GM12878 (cell line): ENCODE results near the gene LPIN3. TPM values are rescaled to one million over a fixed set of nuclear protein-coding genes. Genes with fewer than 3 reads are reported as not detected.

ENCODE experiments used
- CUX1 ChIP-seq: IDR thresholded peaks from 2 replicates; pipeline ENCODE4 v1.6.1; 2012; ENCODE audit warnings: improper control_type of control experiment, low read depth, low read length; ENCODE audit not compliant: insufficient replicate concordance
- HDAC2 ChIP-seq: fragments of 200-600 bp; sonication (generic); IDR thresholded peaks from 2 replicates; pipeline ENCODE4 v1.6.1; 2017
- IRF3 ChIP-seq: fragments of 450-650 bp; IDR thresholded peaks from 2 replicates; pipeline ENCODE4 v1.6.1; 2014; ENCODE audit warnings: mild to moderate bottlenecking
- POLR2AphosphoS2 ChIP-seq: IDR thresholded peaks from 2 replicates; pipeline ENCODE4 v1.6.1; 2011; ENCODE audit warnings: low read depth, mild to moderate bottlenecking, low read length, improper control_type of control experiment, moderate library complexity
- PRDM15 ChIP-seq: fragments of 450-650 bp; formaldehyde crosslinking; IDR thresholded peaks from 2 replicates; pipeline ENCODE4 v1.4.0; 2020; ENCODE audit warnings: mild to moderate bottlenecking, moderate library complexity
- polyA plus RNA-seq, 11 experiments: library from polyadenylated mRNA; depleted of rRNA in 4 of 11; unstranded in 6 of 11; stranded (reverse) in 5 of 11; fragments of >200 nt; fragmentation: Nextera tagmentation in 4 of 11; fragmentation: Illumina TruSeq in 1 of 11; extraction: Ambion mirVana in 4 of 11; extraction: Trizol in 1 of 11; gene quantifications; 1 replicate in 1 of 11; 2 replicates in 10 of 11; pipeline versions ENCODE4 v1.2.1 to v1.2.3, GENCODE V29; 2011 to 2016; ENCODE audit warnings: inconsistent platforms in 2 of 11, missing spikeins in 2 of 11, low read depth in 1 of 11
- total RNA-seq, 4 experiments: library from RNA; depleted of rRNA in 3 of 4; stranded (reverse); fragments of >200 nt in 3 of 4; fragmentation: Illumina TruSeq in 1 of 4; extraction: Trizol in 1 of 4; gene quantifications; 2 replicates each; pipeline versions ENCODE4 v1.2.1 to v1.2.3, GENCODE V29; 2013 to 2021

Gene LPIN3
- total and polyA plus RNA-seq, 10 of the 15 experiments (the other 5 are each of a cell fraction or from before 2014, with no cell fraction given) = 0.13 to 1.3 (median 0.51) TPM

- TF ChIP-seq PRDM15 (CRISPR knock-in tag) = no peak
- TF ChIP-seq IRF3 = no peak
- TF ChIP-seq POLR2AphosphoS2 = no peak
- TF ChIP-seq CUX1 = no peak
- no peak for TF ChIP-seq HDAC2
Measured at GRCh38 chr20:41342474-41343464, 2.1 kb downstream of the LPIN3 start (continued).
